Skin epidermis (tissue), 12 donors: ENCODE results near the gene MRPS15.
"Not testable (repeated sequence)": the region's sequence is repeated elsewhere in the genome, so short reads cannot be mapped to it uniquely, and the experiment has no call there.

Experiments
- H3K27ac ChIP-seq, 21 experiments: fragments of 200-600 bp; sonication (generic) in 11 of 21; one replicate each; pipeline ENCODE4 v1.5.0; 2020; ENCODE audit warnings: mild to moderate bottlenecking in 3 of 21, inconsistent platforms in 2 of 21, moderate library complexity in 2 of 21
- H3K4me3 ChIP-seq, 7 experiments: fragments of 200-600 bp; sonication (generic) in 2 of 7; one replicate each; pipeline ENCODE4 v1.5.0; 2020; ENCODE audit warnings: inconsistent platforms in 2 of 7, mild to moderate bottlenecking in 2 of 7, moderate library complexity in 1 of 7

The MRPS15 gene

DNA sequence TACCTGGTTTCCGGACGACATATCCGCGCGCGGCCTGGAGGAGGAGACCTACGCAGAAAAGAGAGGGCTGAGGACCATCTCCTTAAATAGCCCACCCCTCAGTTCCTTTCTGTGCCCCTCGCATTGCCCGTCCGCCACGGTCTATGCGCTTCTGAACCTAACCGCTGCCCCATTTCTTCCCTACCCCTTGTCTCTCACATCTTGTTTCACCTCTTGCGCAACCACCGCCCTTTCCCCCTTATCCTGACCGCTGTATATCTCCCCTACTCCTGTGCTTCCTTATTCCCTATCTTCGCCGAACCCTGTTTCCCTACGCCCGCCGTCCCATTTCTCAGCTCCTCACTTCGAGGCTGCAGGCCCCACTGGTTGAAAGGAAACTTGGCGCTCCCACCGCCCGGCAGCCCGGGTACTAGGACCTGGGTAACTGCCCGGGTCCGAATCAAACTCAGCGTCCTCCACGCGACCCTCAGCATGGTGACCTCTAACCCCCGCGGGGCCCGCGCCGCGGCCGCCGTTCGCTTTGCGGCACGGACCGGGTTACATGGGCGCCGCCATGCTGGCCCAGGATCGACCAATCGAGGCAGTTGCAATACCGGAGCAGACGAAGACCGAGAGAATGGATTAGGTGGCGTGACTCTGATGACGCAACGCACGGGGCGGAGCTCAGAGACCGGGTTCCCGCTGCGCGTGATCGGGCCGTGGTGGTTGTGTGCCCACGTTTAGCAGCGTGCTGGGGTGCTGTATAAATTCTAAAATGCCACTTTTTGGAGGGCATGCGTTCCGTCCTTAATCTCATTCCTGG, at the start of gene MRPS15:
Gene MRPS15 (minus strand): TSS at position 582 of the 802 bp plus-strand sequence. CDS start 109 bp downstream, at position 473.
- H3K27ac ChIP-seq = peak within 1 kb of the TSS; percentile 25 to 95 (median 89)
- peak within 1 kb of the TSS; percentile 66 to 97 (median 90) for H3K4me3 ChIP-seq

DNA sequence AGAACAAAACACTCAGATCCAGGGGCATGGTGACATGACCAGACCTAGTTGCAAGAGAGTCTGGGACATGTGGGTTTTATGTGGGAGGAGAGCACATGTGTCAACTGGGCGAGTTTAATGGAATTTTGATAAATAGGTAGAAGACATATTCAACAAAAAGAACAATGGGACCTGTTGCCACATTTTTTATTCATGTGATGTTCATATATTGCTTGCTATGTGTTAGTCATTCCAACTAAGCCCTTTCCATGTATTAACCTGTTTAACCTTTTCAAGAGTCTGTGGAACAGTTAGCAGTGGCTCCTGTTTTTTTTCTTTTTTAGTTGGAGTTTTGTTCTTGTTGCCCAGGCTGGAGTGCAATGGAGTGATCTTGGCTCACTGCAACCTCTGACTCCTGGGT, 48.7 kb upstream of the MRPS15 start:
- no peak overlapping the region for H3K4me3 ChIP-seq
- peak overlapping the region in 1 of 21 experiments; percentile 20 for H3K27ac ChIP-seq

DNA sequence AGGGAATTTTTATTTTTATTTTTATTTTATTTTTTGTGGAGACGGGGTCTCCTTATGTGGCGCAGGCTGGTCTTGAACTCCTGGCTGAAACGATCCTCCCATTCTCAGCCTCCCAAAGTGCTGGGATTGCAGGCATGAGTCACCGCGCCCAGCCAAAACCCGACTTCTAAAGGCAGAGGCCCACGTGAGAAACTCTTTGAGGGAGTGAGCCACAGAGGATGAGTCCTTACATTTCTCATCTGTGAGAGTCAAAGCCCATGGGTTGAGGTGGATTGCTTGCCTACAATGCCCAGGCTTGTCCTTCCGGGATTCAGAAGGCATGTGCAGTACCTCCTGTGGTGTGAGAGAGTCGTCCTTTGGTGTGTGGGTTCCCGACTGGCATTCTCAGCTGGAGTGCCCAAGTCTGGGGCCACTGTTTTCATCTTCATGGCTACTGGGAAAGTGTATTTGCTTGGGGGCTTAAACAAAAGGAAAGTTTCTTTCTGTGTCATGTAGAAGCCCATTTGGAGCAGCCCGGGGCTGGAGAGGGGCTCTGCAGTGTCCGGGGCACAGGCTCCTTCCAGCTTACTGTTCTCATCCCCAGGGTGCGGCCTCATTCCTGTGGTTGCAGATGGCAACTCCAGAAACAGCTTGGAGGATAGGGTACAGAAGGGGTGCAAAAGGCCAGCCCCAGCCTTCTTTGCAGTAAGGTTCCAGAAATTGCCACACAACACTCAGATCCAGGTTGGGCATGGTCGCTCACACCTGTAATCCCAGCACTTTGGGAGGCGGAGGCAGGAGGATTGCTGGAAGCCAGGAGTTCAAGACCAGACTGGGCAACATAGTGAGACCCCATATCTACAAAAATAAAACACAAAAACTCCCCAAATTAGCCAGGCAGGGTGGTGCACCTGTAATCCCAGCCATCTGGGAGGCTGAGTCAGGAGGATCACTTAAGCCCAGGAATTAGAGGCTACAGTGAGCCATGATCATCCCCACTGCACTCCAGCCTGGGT, 47.9 kb upstream of the MRPS15 start:
- no peak overlapping the region for H3K4me3 ChIP-seq
- peak overlapping the region in 2 of 21 experiments; percentile 20 to 33 for H3K27ac ChIP-seq

DNA sequence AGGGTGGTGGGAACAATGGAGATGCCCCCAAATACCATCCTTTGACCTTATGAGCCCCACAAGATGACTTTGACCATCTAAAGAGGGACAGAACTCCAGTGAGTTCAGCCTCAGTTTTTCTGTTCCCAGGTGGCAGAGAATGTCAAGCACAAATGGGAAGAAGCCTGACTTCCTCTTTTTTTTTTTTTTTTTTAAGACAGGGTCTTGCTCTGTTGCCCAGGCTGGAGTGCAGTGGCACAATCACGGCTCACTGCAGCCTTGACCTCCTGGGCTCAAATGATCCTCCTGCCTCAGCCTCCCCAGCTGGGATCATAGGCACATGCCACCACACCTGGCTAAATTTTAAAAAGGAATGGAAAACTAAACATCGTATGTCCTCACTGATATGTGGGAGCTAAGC, 47.0 kb upstream of the MRPS15 start:
- not testable (repeated sequence) for H3K4me3 ChIP-seq
- peak overlapping the region in 1 of 21 experiments; percentile 20 for H3K27ac ChIP-seq

DNA sequence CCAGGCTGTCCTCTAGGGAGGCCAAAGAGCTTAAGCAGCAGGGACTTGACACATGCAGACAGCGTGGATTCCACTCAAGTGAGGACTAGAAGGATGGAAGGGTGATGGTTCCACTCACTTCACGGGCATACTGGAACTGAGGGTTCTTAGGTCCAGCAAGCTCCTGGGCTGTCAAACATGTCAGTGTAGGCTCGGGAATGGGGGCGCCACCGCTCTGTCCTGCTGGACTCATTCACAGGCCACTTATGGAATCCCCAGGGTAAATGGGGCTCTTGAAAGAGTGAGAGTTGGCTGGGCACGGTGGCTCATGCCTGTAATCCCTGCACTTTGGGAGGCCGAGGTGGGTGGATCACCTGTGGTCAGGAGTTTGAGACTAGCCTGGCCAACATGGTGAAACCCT, 46.2 kb upstream of the MRPS15 start:
- no peak overlapping the region for H3K27ac ChIP-seq
- H3K4me3 ChIP-seq = no peak overlapping the region

DNA sequence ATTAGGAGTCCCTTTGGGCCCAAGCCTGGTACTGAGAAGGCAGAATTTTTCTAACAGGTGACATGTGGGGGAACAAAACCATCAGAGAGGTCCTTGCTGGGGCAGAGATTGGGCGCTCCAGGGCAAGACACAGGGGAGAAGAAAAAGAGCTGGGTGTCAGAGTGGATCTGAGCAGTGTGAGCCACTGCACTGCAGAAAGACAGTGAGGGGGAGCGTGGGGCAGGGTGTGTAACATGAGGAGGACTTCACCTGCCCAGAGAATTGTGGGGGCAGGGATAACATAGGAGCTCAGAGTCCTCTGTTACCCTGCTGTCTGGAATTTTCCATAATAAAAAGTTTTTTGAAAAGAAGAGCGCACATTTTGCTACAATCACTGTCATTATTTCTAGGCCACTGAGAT, 44.1 kb upstream of the MRPS15 start:
- Histone ChIP-seq H3K27ac (no peak overlapping the region), H3K4me3 (no peak overlapping the region)

DNA sequence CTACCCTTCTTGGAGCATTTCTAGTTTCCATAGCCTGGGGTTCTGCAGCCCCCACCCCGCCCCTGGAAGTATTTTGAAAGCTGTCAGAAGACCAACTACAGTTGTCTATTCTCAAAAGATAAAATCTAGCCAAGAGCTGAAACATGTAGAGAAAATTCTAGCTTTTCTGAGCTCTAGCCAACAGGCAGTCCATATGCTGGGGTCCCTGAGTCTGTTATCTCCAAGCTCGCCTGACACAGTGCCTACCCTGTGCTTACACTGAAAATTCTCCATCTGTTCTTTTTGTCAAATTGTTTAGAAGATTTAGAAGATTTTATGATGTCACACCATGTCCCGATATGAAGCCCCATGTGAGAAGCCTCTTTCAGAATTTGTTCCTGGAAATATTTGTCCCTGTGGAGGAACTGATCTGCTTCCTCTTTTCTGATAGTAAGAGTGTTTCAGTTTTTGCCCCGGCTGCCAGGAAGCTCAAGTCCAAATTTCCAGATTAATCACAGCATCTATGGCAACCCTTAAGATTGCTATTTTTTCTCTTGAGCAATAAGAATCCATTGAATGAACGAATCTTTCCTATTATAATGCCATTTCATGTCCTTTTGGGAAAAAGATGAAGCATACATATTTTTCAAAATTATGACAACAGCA, 42.2 kb upstream of the MRPS15 start:
- H3K27ac ChIP-seq = no peak overlapping the region
- no peak overlapping the region for H3K4me3 ChIP-seq

DNA sequence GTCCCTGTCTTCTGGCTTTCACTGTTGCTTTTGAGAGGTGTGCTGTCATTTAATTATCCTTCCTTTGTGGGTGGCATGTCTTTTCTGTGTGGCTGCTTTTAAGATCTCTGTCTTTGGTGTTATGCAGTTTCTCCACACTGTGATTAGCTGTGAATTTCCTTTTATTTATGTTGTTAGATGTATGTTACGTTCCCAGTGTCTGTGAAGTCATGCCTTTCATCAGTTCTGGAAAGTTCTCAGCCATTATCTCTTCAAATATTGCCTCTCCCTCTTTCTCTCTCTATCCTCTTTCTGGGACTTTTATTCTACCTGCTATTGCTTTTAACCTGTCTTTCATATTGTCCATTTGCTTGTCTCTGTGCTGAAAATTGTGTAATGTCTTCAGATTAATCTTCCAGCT, 39.5 kb upstream of the MRPS15 start:
- Histone ChIP-seq H3K4me3 (no peak overlapping the region), H3K27ac (no peak overlapping the region)

DNA sequence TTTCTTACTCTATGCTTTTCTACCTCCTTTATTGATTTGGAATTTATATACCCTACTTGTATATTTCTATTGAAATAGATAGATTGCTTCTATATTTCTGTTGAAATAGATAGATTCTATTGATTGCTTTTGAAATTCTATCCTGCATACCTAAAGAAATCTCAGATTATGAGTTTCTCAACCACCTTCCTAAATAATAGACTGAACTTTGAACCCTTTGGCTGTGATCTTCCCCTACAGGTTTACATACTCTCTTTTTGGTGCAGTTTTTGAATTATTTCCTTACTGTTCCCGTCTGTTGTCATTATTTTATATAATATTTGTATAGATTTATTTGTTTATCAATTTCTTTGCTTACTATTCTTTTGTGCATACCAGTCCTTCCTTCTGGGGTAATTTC, 39.0 kb upstream of the MRPS15 start:
- no peak overlapping the region for H3K4me3 ChIP-seq
- no peak overlapping the region for H3K27ac ChIP-seq

DNA sequence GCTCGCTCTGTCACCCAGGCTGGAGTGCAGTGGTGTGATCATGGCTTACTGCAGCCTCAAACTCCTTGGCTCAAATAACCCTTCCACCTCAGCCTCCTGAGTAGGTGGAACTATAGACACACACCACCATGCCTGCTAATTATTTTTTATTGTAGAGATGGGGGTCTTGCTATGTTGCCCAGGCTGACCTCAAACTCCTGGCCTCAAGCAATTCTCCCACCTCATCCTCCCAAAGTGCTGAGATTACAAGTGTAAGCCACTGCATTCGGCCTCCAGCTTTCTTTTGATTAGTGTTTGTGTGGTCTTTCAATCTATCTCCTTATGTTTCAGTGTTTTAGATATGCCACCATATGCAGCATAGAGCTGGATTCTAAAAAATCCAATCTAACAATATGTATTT, 38.4 kb upstream of the MRPS15 start:
- no peak overlapping the region for H3K4me3 ChIP-seq

DNA sequence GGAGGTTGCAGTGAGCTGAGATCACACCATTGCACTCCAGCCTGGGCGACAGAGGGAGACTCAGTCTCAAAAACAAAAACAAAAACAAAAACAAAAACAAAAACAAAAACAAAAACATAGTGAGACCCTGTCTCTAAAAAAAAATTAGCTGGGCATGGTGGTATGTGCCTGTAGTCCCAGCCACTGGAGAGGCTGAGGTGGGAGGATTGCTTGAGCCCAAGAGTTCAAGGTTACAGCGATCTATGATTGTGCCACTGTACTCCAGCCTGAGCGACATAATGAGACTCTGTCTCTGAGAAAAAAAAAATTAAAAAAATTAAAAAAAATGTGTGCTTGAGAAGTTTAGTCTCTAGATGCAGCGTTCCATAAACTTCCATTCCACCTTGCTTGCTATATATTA, 37.7 kb upstream of the MRPS15 start:
- H3K4me3 ChIP-seq, H3K27ac ChIP-seq: not testable (repeated sequence)

More for the DNA sequence above, 38.4 kb upstream of the MRPS15 start:
- no peak overlapping the region for H3K27ac ChIP-seq

DNA sequence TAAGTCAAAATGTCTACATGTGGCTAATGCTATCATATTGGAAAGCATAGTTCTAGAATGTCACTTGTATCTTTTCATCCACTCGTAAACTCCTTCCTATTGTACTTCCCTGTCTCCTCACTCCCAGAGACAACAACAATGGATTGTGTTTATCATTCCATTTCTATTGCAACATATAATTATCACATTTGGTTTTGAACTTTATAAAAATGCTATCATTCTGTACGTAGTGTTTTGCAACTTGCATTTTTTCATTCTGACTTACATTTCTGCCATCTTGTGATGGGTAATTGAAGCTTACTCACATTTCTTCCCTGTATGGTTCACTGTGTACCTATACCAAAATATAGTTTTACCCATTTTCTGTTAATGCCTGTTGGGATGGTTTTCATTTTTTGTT, 33.0 kb upstream of the MRPS15 start:
- Histone ChIP-seq H3K27ac (no peak overlapping the region), H3K4me3 (no peak overlapping the region)

DNA sequence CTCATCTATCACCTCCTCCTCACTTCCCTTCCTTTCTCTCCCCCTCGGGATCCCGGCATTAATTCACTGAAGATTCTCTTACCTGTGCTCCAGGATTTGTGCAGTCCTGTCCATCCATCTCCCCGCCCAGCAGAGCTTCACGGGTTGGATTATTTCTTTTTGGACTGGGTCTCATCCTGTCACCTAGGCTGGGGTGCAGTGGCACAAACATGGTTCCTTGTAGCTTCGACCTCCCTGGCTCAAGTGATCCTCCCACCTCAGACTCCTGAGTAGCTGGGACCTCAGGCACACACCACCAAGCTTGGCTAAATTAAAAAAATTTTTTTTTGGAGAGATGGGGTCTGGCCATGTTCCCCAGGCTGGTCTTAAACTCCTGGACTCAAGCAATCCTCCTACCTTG, 30.8 kb upstream of the MRPS15 start:
- Histone ChIP-seq H3K27ac (no peak overlapping the region), H3K4me3 (no peak overlapping the region)

DNA sequence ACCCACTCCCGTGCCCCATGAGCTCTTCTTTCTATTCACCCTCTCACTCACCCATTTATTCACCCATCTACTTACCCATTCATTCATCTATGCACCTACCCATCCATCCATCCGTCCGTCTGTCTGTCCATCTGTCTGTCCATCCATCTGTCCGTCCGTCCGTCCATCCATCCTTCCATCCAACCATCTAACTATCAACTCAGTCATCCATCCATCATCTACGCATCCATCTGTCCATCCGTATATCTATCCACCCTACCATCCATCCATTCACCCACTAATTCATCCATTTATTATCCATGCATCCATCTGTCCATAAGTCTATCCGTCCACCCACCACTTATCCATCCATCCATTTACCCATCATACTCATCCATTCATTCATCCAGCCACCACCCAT, 29.3 kb upstream of the MRPS15 start:
- Histone ChIP-seq H3K4me3 (no peak overlapping the region), H3K27ac (no peak overlapping the region)

DNA sequence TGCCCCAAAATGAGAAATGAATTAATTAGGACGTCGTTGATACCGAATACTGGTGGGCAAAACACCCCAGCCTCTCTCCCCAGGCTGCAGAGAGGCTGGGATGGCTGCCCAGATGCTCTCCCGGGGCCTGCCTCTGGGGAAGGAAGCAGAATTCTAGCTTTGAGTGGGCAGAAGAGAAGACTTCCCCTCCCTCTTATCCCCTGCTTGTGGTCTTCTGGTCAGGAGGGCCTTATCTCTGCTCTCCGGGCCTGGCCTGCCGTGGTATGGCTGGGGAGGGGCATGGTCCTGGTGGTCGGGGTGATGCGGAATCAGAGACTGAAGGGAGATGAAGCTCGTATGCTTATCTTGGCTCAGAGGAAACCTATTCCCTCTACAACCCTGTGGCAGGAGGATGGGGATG, 28.3 kb upstream of the MRPS15 start:
- no peak overlapping the region for H3K27ac ChIP-seq
- H3K4me3 ChIP-seq = no peak overlapping the region

DNA sequence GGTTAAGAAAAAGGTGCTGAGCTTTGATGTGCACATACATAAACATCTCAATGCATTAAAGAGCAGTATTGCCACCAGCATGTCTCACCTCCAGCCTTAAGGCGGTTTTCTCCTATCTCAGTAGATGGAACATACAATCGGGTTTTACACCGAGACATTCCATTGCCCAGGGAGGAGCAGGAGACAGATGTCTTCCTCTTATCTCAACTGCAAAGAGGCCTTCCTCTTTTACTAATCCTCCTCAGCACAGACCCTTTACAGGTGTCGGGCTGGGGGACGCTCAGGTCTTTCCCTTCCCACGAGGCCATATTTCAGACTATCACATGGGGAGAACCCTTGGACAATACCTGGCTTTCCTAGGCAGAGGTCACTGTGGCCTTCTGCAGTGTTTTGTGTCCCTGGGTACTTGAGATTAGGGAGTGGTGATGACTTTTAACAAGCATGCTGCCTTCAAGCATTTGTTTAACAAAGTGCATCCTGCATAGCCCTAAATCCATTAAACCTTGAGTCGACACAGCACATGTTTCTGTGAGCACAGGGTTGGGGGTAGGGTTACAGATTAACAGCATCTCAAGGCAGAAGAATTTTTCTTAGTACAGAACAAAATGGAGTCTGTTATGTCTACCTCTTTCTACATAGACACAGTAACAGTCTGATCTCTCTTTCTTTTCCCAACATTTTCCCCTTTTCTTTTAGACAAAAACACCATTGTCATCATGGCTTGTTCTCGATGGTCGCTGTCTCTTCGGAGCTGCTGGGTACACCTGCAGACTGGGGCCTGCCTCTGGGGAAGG, 25.3 kb upstream of the MRPS15 start:
- not testable (repeated sequence) for H3K27ac ChIP-seq, H3K4me3 ChIP-seq

DNA sequence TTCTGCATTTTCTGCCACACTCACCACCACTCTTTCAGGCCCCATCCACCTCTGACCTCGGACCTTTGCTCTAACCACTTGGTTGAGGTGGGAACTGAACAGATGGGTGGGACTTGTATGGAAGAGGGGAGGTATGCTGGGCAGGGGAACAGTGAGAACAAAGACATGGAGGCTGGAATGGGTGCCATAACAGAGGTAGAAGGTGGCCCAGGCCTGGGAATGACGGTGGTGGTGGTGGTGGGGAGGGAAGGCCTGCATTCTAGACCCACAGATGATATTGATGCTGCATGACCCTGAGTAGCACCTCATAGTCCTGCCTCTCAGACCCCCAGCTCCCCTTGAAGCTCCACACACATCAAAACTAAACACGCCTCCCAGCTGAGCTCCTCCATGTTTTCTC, 23.7 kb upstream of the MRPS15 start:
- Histone ChIP-seq H3K27ac (peak overlapping the region in 1 of 21 experiments; percentile 63), H3K4me3 (no peak overlapping the region)

DNA sequence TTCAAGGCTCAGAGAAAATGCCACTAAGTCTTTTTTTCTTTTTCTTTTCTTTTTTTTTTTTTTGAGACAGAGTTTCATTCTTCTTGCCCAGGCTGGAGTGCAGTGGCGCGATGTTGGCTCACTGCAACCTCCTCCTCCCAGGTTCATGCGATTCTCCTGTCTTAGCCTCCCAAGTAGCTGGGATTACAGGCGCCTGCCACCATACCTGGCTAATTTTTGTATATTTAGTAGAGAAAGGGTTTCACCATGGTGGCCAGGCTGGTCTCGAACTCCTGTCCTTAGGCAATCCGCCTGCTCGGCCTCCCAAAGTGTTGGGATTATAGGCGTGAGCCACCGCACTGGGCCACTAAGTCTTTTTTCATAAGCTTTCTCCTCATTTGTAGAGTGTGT, 23.1 kb upstream of the MRPS15 start:
- H3K27ac ChIP-seq = peak overlapping the region in 7 of 21 experiments; percentile 47 to 63 (median 52)
- not testable (repeated sequence) for H3K4me3 ChIP-seq
